HepG2 (cell line): ENCODE measurements around the gene NTN5. TPM values are rescaled to one million over a fixed set of nuclear protein-coding genes. Genes with fewer than 3 reads are reported as not detected.

Experiments used
- ETV5 ChIP-seq: IDR thresholded peaks from 2 replicates; pipeline ENCODE4 v1.6.1; 2018; ENCODE audit warnings: missing biosample characterization, missing genetic modification reagents, inconsistent platforms, borderline replicate concordance
- FOSL1 ChIP-seq: sonication (generic); formaldehyde crosslinking; IDR thresholded peaks from 2 replicates; pipeline ENCODE4 v1.9.0; 2021; ENCODE audit warnings: missing genetic modification reagents, borderline replicate concordance
- FOXA3 ChIP-seq: IDR thresholded peaks from 2 replicates; pipeline ENCODE4 v1.6.1; 2016; ENCODE audit warnings: missing genetic modification reagents, missing compliant biosample characterization
- FOXO1 ChIP-seq: sonication (generic); formaldehyde crosslinking; IDR thresholded peaks from 2 replicates; pipeline ENCODE4 v1.4.0; 2020; ENCODE audit warnings: missing genetic modification reagents
- HES4 ChIP-seq: sonication (generic); formaldehyde crosslinking; IDR thresholded peaks from 2 replicates; pipeline ENCODE4 v1.9.0; 2021; ENCODE audit warnings: mild to moderate bottlenecking, missing genetic modification reagents, borderline replicate concordance
- HOXA9 ChIP-seq: sonication (generic); formaldehyde crosslinking; IDR thresholded peaks from 2 replicates; pipeline ENCODE4 v1.8.1; 2022; ENCODE audit warnings: missing genetic modification reagents, mild to moderate bottlenecking, moderate library complexity, borderline replicate concordance
- NCOA2 ChIP-seq: sonication (generic); formaldehyde crosslinking; IDR thresholded peaks from 2 replicates; pipeline ENCODE4 v1.8.0; 2022; ENCODE audit warnings: inconsistent platforms
- NFKB2 ChIP-seq: sonication (generic); formaldehyde crosslinking; IDR thresholded peaks from 2 replicates; pipeline ENCODE4 v1.4.0; 2020; ENCODE audit warnings: missing genetic modification reagents, borderline replicate concordance
- NR1H2 ChIP-seq: sonication (generic); formaldehyde crosslinking; IDR thresholded peaks from 2 replicates; pipeline ENCODE4 v1.8.1; 2022; ENCODE audit warnings: low read depth, missing genetic modification reagents, borderline replicate concordance
- PREB ChIP-seq: sonication (generic); formaldehyde crosslinking; IDR thresholded peaks from 2 replicates; pipeline ENCODE4 v1.4.0; 2020; ENCODE audit warnings: missing genetic modification reagents
- SYNCRIP ChIP-seq: fragments of 200-400 bp; formaldehyde crosslinking; IDR thresholded peaks from 2 replicates; pipeline ENCODE4 v1.6.1; 2018; ENCODE audit warnings: mild to moderate bottlenecking, low read depth, low read length; ENCODE audit not compliant: insufficient read depth
- TEAD3 ChIP-seq: optimal IDR thresholded peaks from 2 replicates; pipeline ENCODE3; 2016; ENCODE audit warnings: borderline replicate concordance
- THAP11 ChIP-seq: IDR thresholded peaks from 2 replicates; pipeline ENCODE4 v1.6.1; 2016; ENCODE audit warnings: missing biosample characterization, missing genetic modification reagents
- TRIM22 ChIP-seq: fragments of 450-650 bp; IDR thresholded peaks from 2 replicates; pipeline ENCODE4 v1.6.1; 2017
- ZMAT3 ChIP-seq: sonication (generic); formaldehyde crosslinking; conservative IDR thresholded peaks from 2 replicates; pipeline ENCODE4 v1.7.0; 2021; ENCODE audit warnings: missing genetic modification reagents
- ZMAT5 ChIP-seq: sonication (generic); formaldehyde crosslinking; IDR thresholded peaks from 2 replicates; pipeline ENCODE4 v1.5.0; 2020; ENCODE audit warnings: mild to moderate bottlenecking, low read depth, missing genetic modification reagents, borderline replicate concordance
- ZNF101 ChIP-seq: sonication (generic); formaldehyde crosslinking; IDR thresholded peaks from 2 replicates; pipeline ENCODE4 v1.4.0; 2020; ENCODE audit warnings: mild to moderate bottlenecking, low read depth, missing genetic modification reagents, borderline replicate concordance
- ZNF292 ChIP-seq: sonication (generic); formaldehyde crosslinking; IDR thresholded peaks from 2 replicates; pipeline ENCODE4 v1.8.1; 2022; ENCODE audit warnings: mild to moderate bottlenecking, low read depth, missing genetic modification reagents, borderline replicate concordance
- ZNF329 ChIP-seq: sonication (generic); formaldehyde crosslinking; IDR thresholded peaks from 2 replicates; pipeline ENCODE4 v1.9.0; 2021; ENCODE audit warnings: low read depth, mild to moderate bottlenecking, missing genetic modification reagents
- ZNF333 ChIP-seq: sonication (generic); formaldehyde crosslinking; IDR thresholded peaks from 2 replicates; pipeline ENCODE4 v1.4.0; 2020; ENCODE audit warnings: mild to moderate bottlenecking, missing genetic modification reagents, borderline replicate concordance
- ZNF746 ChIP-seq: sonication (generic); formaldehyde crosslinking; IDR thresholded peaks from 2 replicates; pipeline ENCODE4 v1.8.0; 2022; ENCODE audit warnings: mild to moderate bottlenecking, missing genetic modification reagents
- ZNF773 ChIP-seq: sonication (generic); formaldehyde crosslinking; IDR thresholded peaks from 2 replicates; pipeline ENCODE4 v1.4.0; 2020; ENCODE audit warnings: missing genetic modification reagents, borderline replicate concordance
- ZNF781 ChIP-seq: sonication (generic); formaldehyde crosslinking; IDR thresholded peaks from 2 replicates; pipeline ENCODE4 v1.5.1; 2020; ENCODE audit warnings: borderline replicate concordance, mild to moderate bottlenecking, missing genetic modification reagents; ENCODE audit errors: not compliant biosample characterization
- ZNF841 ChIP-seq: sonication (generic); formaldehyde crosslinking; IDR thresholded peaks from 2 replicates; pipeline ENCODE4 v1.8.1; 2023; ENCODE audit warnings: missing genetic modification reagents, borderline replicate concordance
- ZXDC ChIP-seq: sonication (generic); formaldehyde crosslinking; IDR thresholded peaks from 2 replicates; pipeline ENCODE4 v1.5.0; 2020; ENCODE audit warnings: mild to moderate bottlenecking, missing genetic modification reagents
- polyA plus RNA-seq, 8 experiments: library from polyadenylated mRNA; depleted of rRNA in 3 of 8; stranded (reverse) in 7 of 8; unstranded in 1 of 8; fragments of >200 nt; fragmentation: Illumina TruSeq in 4 of 8; extraction: Trizol in 4 of 8; gene quantifications; 2 replicates each; pipeline versions ENCODE4 v1.2.1 to v1.2.3, GENCODE V29; 2011 to 2016; ENCODE audit warnings: low read depth in 4 of 8, missing spikeins in 1 of 8, mixed read lengths in 1 of 8; ENCODE audit not compliant: insufficient read depth in 1 of 8
- total RNA-seq, 5 experiments: library from RNA; depleted of rRNA; stranded (reverse); fragments of >200 nt; fragmentation: Illumina TruSeq; extraction: Trizol; gene quantifications; 2 replicates each; pipeline ENCODE4 v1.2.3, GENCODE V29; 2016; ENCODE audit warnings: low read depth in 1 of 5

Gene NTN5
- total and polyA plus RNA-seq, 2 of the 13 experiments (the other 11 are each of a cell fraction or from before 2014, with no cell fraction given) = 0.05 TPM; not detected in 1

GRCh38 chr19:48635263-48635965 lies 37.4 kb downstream of the NTN5 start (continued):
- no peak for TF ChIP-seq PREB (CRISPR knock-in tag)
- no peak for TF ChIP-seq ZNF773 (CRISPR knock-in tag)
- TF ChIP-seq TRIM22 = no peak
- peak; percentile 6; the same call in 1 of the 2 replicates for TF ChIP-seq FOXA3 (CRISPR knock-in tag)
- TF ChIP-seq NCOA2 (CRISPR knock-in tag) = no peak
- no peak for TF ChIP-seq ZNF101 (CRISPR knock-in tag)
- TF ChIP-seq NR1H2 (CRISPR knock-in tag) = no peak
- no peak for TF ChIP-seq FOSL1 (CRISPR knock-in tag)
- no peak for TF ChIP-seq HOXA9
- TF ChIP-seq ZNF746 = no peak
- TF ChIP-seq NFKB2 (CRISPR knock-in tag) = no peak
- TF ChIP-seq HES4 (CRISPR knock-in tag) = peak; percentile 75; the same call in 1 of the 2 replicates
- TF ChIP-seq ZMAT3 = no peak
- TF ChIP-seq ZMAT5 (CRISPR knock-in tag) = no peak
- TF ChIP-seq ZNF841 (CRISPR knock-in tag) = no peak
- TF ChIP-seq ETV5 (CRISPR knock-in tag) = no peak
- TF ChIP-seq SYNCRIP = no peak
- TF ChIP-seq ZNF333 (CRISPR knock-in tag) = 0 out of 2 replicates have a peak, but pooled peaks have one; percentile 14
- no peak; the same call in 1 of the 2 replicates for TF ChIP-seq THAP11 (CRISPR knock-in tag)
- TF ChIP-seq ZNF329 = no peak
- TF ChIP-seq FOXO1 (CRISPR knock-in tag) = no peak
- TF ChIP-seq ZXDC (CRISPR knock-in tag) = no peak
- TF ChIP-seq ZNF781 (CRISPR knock-in tag) = no peak
- TF ChIP-seq ZNF292 (CRISPR knock-in tag) = no peak
- TF ChIP-seq TEAD3 (CRISPR knock-in tag) = no peak
